ENCODE results near the gene MAP3K2.

GRCh38 chr2:127400897-127401756, 13.4 kb upstream of the MAP3K2 start:
- TF ChIP-seq CTCF (IDR thresholded peaks at IDR 0.05; ENCODE audit: low read depth, low read length, missing input control) (no peak), ATF3 (IDR thresholded peaks at IDR 0.05) (no peak), MAX (IDR thresholded peaks at IDR 0.05) (no peak), HNF4A (conservative IDR thresholded peaks at IDR 0.05) (no peak), TAF1 (conservative IDR thresholded peaks at IDR 0.05) (no peak), RAD21 (IDR thresholded peaks at IDR 0.05) (no peak), REST (IDR thresholded peaks at IDR 0.05) (no peak)

Measured in liver (tissue), 3 donors.